Esophagus squamous epithelium (tissue), 4 donors: ENCODE measurements around the gene QRFPR.

Experiments used
- CTCF ChIP-seq, 6 experiments: fragments of 450-650 bp in 4 of 6; fragments of 200-600 bp in 2 of 6; sonication (generic) in 2 of 6; IDR thresholded peaks; one replicate each; pipeline ENCODE4 v1.5.1; 2016 to 2019; ENCODE audit warnings: antibody characterized with exemption in 6 of 6, mild to moderate bottlenecking in 4 of 6, moderate library complexity in 4 of 6
- POLR2A ChIP-seq, 4 donors: fragments of 450-650 bp; IDR thresholded peaks; one replicate each; pipeline ENCODE4 v1.6.1; 2017; ENCODE audit warnings: antibody characterized with exemption in 4 of 4, mild to moderate bottlenecking in 4 of 4, moderate library complexity in 3 of 4

- no peak for TF ChIP-seq CTCF (IDR thresholded peaks at IDR 0.05)
- no peak for TF ChIP-seq POLR2A (IDR thresholded peaks at IDR 0.05)
Measured at GRCh38 chr4:121400632-121401031, 19.8 kb upstream of the QRFPR start.
